ENCODE measurements around the gene MED12L. TPM values are rescaled to one million over a fixed set of nuclear protein-coding genes. Genes with fewer than 3 reads are reported as not detected.
A peak's percentile ranks its signal among the peaks of the same experiment; 100 is the strongest.
"Not testable (repeated sequence)": the region's sequence is repeated elsewhere in the genome, so short reads cannot be mapped to it uniquely, and the experiment has no call there.

Gene MED12L
- total RNA-seq, 4 donors from 2014 or later, result 0.19 to 0.83 (median 0.41) TPM

- H3K27me3 ChIP-seq, result no peaks in the 10 kb centered on the region
- H3K9me3 ChIP-seq, result no peaks in the 10 kb centered on the region
- no peak overlapping the region for H3K4me3 ChIP-seq
- DNase-seq (ENCODE audit: extremely low spot score), result peak; percentile 95
- WGBS, result 44% methylated on average over 9 of the region's 9 CpGs
- TF ChIP-seq CTCF (IDR thresholded peaks at IDR 0.05), result peak; percentile 87 to 93 (median 91)
- no peak for TF ChIP-seq EP300 (IDR thresholded peaks at IDR 0.05)
- peak overlapping the region in 3 of 4 donors; percentile 44 to 66 (median 45) for H3K27ac ChIP-seq (replicated peaks in 1 of 4)
- intact Hi-C loops (cut with DNase I), result loop anchor here (1.0 to 5.0 kb wide), 2 partner anchors 55 to 61 kb away; no protein-coding TSS in a partner anchor
- no peaks in the 10 kb centered on the region for H3K36me3 ChIP-seq
- peaks cover 13 to 43% (median 38%) of the 10 kb centered on the region in 4 donors for H3K4me1 ChIP-seq
Observed at GRCh38 chr3:151227807-151228665, 142.6 kb downstream of the MED12L start.

DNA sequence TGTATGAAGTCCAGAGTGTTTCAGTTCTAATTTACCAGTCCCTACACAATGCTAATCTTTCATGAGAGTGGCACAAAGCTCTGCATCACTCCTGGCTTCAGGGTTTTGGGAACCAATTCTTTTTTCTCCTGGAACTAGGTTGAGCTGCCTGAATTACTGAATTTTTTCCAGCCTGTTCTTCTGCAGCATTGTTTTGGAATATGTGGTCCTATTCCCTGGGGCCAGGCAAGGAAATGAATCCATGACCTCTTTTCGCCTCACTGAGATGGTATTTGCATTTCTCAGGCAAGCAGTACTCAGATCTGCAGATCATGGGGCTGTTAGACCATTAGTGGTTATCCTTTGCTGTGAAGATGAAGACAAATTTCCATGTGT, 143.2 kb downstream of the MED12L start:
- WGBS, result 56% methylated on average over 1 of the region's 1 CpG
- H3K27ac ChIP-seq (replicated peaks in 1 of 4), result peak overlapping the region in 3 of 4 donors; percentile 44 to 66 (median 45)

GRCh38 chr3:151230646-151231045, 145.2 kb downstream of the MED12L start:
- DNase-seq (ENCODE audit: extremely low spot score), result no peak
- peak overlapping the region in 3 of 4 donors; percentile 5 to 24 (median 10) for H3K27ac ChIP-seq (replicated peaks in 1 of 4)
- H3K36me3 ChIP-seq, result no peaks in the 10 kb centered on the region
- peaks cover 13 to 70% (median 58%) of the 10 kb centered on the region in 4 donors for H3K4me1 ChIP-seq
- intact Hi-C loops (cut with DNase I), result no loop called here
- H3K4me3 ChIP-seq, result no peak overlapping the region
- 50% methylated on average over 4 of the region's 4 CpGs for WGBS
- no peaks in the 10 kb centered on the region for H3K27me3 ChIP-seq
- no peak for TF ChIP-seq POLR2AphosphoS5 (IDR thresholded peaks at IDR 0.05)
- TF ChIP-seq POLR2A (IDR thresholded peaks at IDR 0.05; ENCODE audit: low read depth), result no peak
- no peak for TF ChIP-seq EP300 (IDR thresholded peaks at IDR 0.05)
- TF ChIP-seq CTCF (IDR thresholded peaks at IDR 0.05), result no peak
- H3K9me3 ChIP-seq, result no peaks in the 10 kb centered on the region

More for the DNA sequence above, 143.2 kb downstream of the MED12L start:
- Histone ChIP-seq H3K36me3 (no peaks in the 10 kb centered on the region), H3K27me3 (no peaks in the 10 kb centered on the region), H3K9me3 (no peaks in the 10 kb centered on the region), H3K4me3 (no peak overlapping the region), H3K4me1 (peaks cover 13 to 50% (median 41%) of the 10 kb centered on the region in 4 donors)
- TF ChIP-seq POLR2AphosphoS5 (IDR thresholded peaks at IDR 0.05) (no peak), CTCF (IDR thresholded peaks at IDR 0.05) (no peak), EP300 (IDR thresholded peaks at IDR 0.05) (no peak), POLR2A (IDR thresholded peaks at IDR 0.05; ENCODE audit: low read depth) (no peak)
- no peak for DNase-seq (ENCODE audit: extremely low spot score)
- intact Hi-C loops (cut with DNase I), result loop anchor here (5.0 kb wide), 1 partner anchor 61 kb away; no protein-coding TSS in a partner anchor

DNA sequence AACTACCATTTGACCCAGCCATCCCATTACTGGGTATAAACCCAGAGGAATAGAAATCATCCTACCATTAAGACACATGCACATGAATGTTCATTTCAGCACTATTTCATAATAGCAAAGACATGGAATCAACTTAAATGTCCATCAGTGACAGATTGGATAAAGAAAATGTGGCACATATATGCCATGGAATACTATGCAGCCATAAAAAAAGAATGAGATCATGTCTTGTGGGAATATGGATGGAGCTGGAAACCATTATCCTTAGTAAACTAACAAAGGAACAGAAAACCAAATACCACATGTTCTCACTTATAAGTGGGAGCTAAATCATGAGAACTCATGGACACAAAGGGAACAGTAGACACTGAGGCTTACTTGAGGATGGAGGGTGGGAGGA, 146.9 kb downstream of the MED12L start:
- H3K27ac ChIP-seq (replicated peaks in 1 of 4); H3K36me3 ChIP-seq; H3K4me3 ChIP-seq; H3K27me3 ChIP-seq; DNase-seq (ENCODE audit: extremely low spot score); H3K9me3 ChIP-seq; intact Hi-C loops (cut with DNase I): not testable (repeated sequence)
- H3K4me1 ChIP-seq, result peaks cover 10 to 64% (median 46%) of the 10 kb centered on the region in 4 donors

- peak overlapping the region in 2 of 4 donors; percentile 4 to 30 for H3K27ac ChIP-seq (replicated peaks in 1 of 4)
- 93% methylated on average over 4 of the region's 4 CpGs for WGBS
- H3K9me3 ChIP-seq, result no peaks in the 10 kb centered on the region
- H3K27me3 ChIP-seq, result no peaks in the 10 kb centered on the region
- no peak for DNase-seq (ENCODE audit: extremely low spot score)
- H3K36me3 ChIP-seq, result no peaks in the 10 kb centered on the region
- no peak for TF ChIP-seq EP300 (IDR thresholded peaks at IDR 0.05)
- no peak for TF ChIP-seq POLR2AphosphoS5 (IDR thresholded peaks at IDR 0.05)
- no peak for TF ChIP-seq CTCF (IDR thresholded peaks at IDR 0.05)
- TF ChIP-seq POLR2A (IDR thresholded peaks at IDR 0.05; ENCODE audit: low read depth), result no peak
- no peak overlapping the region for H3K4me3 ChIP-seq
- intact Hi-C loops (cut with DNase I), result no loop called here
- H3K4me1 ChIP-seq, result peaks cover 9 to 58% (median 41%) of the 10 kb centered on the region in 4 donors
Observed at GRCh38 chr3:151232991-151233390, 147.5 kb downstream of the MED12L start.
